Measurements from ENCODE around the gene BAK1. TPM values are rescaled to one million over a fixed set of nuclear protein-coding genes. Genes with fewer than 3 reads are reported as not detected.

The BAK1 gene
- total and polyA plus RNA-seq, 2 donors (not counting 3 experiments of a cell fraction or from before 2014, with no cell fraction given), result 25.4 to 37.1 TPM

DNA sequence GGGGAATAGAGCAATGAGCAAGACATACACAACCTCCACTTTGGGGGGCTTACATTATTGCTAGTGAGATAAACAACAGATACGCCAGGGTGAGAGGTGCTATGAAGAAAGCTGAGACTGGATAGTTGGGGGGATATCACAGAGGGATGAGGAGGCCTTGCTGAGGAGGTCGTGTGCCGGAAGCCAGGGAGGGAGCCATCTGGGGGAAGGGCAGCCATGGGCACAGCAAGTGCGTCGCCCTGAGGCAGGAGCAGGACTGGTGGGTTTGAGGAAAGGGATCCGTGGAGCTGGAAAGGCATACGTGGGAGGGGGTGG lies 12.2 kb upstream of the BAK1 start:
- Histone ChIP-seq H3K27me3 (ENCODE audit: control insufficient read depth in 2 of 2, insufficient read depth in 2 of 2, low read length in 2 of 2) (no peaks in the 10 kb centered on the region), H3K27ac (ENCODE audit: insufficient read depth, low read depth, low read length) (no peak overlapping the region), H3K9ac (replicated peaks; ENCODE audit: extremely low read depth, insufficient read depth, low read length) (no peak overlapping the region), H3K9me3 (replicated peaks; ENCODE audit: control insufficient read depth, insufficient read depth, low read length) (no peaks in the 10 kb centered on the region), H3K4me3 (replicated peaks in 1 of 3; ENCODE audit: insufficient read depth in 1 of 3, low read depth in 1 of 3, low read length in 3 of 3) (no peak overlapping the region), H3K4me2 (ENCODE audit: insufficient read depth, low read length) (no peak overlapping the region), H3K79me2 (ENCODE audit: control insufficient read depth, insufficient read depth, low read length) (no peaks in the 10 kb centered on the region), H4K20me1 (replicated peaks; ENCODE audit: control insufficient read depth, extremely low read depth, insufficient read depth, low read length) (no peaks in the 10 kb centered on the region), H2AFZ (ENCODE audit: low read depth, low read length) (no peak overlapping the region), H3K4me1 (ENCODE audit: control insufficient read depth, extremely low read depth, insufficient read depth, low read length) (peaks cover 27% of the 10 kb centered on the region), H3K9me1 (replicated peaks; ENCODE audit: control insufficient read depth, extremely low read depth, insufficient read depth, low read length) (no peaks in the 10 kb centered on the region), H3K36me3 (ENCODE audit: control insufficient read depth in 2 of 2, extremely low read depth in 1 of 2, insufficient read depth in 2 of 2, low read length in 2 of 2) (no peaks in the 10 kb centered on the region)
- DNase-seq (ENCODE audit: low read depth, low spot score) (no peak), FAIRE-seq (no peak)
- intact Hi-C loops (cut with micrococcal nuclease) (no loop called here), dilution Hi-C loops (cut with MboI; ENCODE audit: extremely low pct_ligation_motif_present, low sequenced_read_pairs) (no loop called here)
- TF ChIP-seq CTCF (IDR thresholded peaks at IDR 0.05; ENCODE audit: extremely low read depth in 1 of 2, insufficient read depth in 1 of 2, low read depth in 1 of 2, low read length in 2 of 2) (no peak), MYC (IDR thresholded peaks at IDR 0.05; ENCODE audit: low read depth, low read length) (no peak), POLR2AphosphoS5 (IDR thresholded peaks at IDR 0.05; ENCODE audit: insufficient read depth, low read depth, low read length) (no peak), JUN (IDR thresholded peaks at IDR 0.05; ENCODE audit: borderline replicate concordance, insufficient read depth, insufficient read length, low read depth) (no peak), POLR2A (IDR thresholded peaks at IDR 0.05; ENCODE audit: low read depth, low read length) (no peak), FOS (IDR thresholded peaks at IDR 0.05; ENCODE audit: borderline replicate concordance, insufficient read depth, low read length) (no peak), MAX (IDR thresholded peaks at IDR 0.05; ENCODE audit: insufficient read depth, insufficient read length) (no peak), GATA2 (IDR thresholded peaks at IDR 0.05; ENCODE audit: insufficient read depth, insufficient read length, low read depth, low read length) (no peak), EZH2 (IDR thresholded peaks at IDR 0.05; ENCODE audit: borderline replicate concordance, low read depth, low read length, severe bottlenecking) (no peak)
- CTCF ChIA-PET, result interaction anchor here (0.7 to 1.7 kb wide), 6 partner anchors 29 to 119 kb away, joined by 3 to 6 read pairs (median 3); partner anchors contain the start of genes ITPR3 and UQCC2
- no TSS peak for BruUV-seq (replicated peaks)
- POLR2A ChIA-PET, result no interaction called here
